ENCODE results near the gene ZNF536. TPM values are rescaled to one million over a fixed set of nuclear protein-coding genes. Genes with fewer than 3 reads are reported as not detected.

The ZNF536 gene
- total and polyA plus RNA-seq, 10 of the 15 experiments (the other 5 are each of a cell fraction or from before 2014, with no cell fraction given) = not detected

DNA sequence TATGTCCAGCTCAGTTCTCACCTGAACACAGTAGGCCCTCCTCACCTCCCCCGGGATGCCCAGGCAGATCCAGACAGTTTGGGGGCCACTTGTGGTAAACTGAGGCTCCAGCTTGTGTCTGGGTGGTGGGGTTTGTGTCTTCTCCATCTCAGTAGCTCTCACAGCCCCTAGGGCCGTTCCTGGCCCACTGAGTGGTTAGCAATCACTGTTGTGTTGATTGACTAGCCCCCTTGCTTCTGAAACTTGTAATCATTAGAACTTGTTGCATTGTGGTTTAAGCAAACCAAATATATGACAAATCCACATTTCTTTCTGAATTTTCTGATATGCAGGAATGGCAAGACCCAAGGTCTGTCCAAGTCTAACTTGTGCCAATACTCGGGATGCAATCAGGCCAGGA is 13.9 kb upstream of the ZNF536 start (continued):
- TF ChIP-seq HDAC2 (IDR thresholded peaks at IDR 0.05) = no peak
- TF ChIP-seq, protein P1, sequence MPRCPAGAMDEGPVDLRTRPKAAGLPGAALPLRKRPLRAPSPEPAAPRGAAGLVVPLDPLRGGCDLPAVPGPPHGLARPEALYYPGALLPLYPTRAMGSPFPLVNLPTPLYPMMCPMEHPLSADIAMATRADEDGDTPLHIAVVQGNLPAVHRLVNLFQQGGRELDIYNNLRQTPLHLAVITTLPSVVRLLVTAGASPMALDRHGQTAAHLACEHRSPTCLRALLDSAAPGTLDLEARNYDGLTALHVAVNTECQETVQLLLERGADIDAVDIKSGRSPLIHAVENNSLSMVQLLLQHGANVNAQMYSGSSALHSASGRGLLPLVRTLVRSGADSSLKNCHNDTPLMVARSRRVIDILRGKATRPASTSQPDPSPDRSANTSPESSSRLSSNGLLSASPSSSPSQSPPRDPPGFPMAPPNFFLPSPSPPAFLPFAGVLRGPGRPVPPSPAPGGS (IDR thresholded peaks at IDR 0.05; ENCODE audit: borderline replicate concordance, insufficient read depth, low read depth, low read length, poor library complexity, severe bottlenecking) = no peak
- TF ChIP-seq, protein P2, sequence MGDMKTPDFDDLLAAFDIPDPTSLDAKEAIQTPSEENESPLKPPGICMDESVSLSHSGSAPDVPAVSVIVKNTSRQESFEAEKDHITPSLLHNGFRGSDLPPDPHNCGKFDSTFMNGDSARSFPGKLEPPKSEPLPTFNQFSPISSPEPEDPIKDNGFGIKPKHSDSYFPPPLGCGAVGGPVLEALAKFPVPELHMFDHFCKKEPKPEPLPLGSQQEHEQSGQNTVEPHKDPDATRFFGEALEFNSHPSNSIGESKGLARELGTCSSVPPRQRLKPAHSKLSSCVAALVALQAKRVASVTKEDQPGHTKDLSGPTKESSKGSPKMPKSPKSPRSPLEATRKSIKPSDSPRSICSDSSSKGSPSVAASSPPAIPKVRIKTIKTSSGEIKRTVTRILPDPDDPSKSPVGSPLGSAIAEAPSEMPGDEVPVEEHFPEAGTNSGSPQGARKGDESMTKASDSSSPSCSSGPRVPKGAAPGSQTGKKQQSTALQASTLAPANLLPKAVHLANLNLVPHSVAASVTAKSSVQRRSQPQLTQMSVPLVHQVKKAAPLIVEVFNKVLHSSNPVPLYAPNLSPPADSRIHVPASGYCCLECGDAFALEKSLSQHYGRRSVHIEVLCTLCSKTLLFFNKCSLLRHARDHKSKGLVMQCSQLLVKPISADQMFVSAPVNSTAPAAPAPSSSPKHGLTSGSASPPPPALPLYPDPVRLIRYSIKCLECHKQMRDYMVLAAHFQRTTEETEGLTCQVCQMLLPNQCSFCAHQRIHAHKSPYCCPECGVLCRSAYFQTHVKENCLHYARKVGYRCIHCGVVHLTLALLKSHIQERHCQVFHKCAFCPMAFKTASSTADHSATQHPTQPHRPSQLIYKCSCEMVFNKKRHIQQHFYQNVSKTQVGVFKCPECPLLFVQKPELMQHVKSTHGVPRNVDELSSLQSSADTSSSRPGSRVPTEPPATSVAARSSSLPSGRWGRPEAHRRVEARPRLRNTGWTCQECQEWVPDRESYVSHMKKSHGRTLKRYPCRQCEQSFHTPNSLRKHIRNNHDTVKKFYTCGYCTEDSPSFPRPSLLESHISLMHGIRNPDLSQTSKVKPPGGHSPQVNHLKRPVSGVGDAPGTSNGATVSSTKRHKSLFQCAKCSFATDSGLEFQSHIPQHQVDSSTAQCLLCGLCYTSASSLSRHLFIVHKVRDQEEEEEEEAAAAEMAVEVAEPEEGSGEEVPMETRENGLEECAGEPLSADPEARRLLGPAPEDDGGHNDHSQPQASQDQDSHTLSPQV (IDR thresholded peaks at IDR 0.05) = no peak
- TF ChIP-seq, protein P3, sequence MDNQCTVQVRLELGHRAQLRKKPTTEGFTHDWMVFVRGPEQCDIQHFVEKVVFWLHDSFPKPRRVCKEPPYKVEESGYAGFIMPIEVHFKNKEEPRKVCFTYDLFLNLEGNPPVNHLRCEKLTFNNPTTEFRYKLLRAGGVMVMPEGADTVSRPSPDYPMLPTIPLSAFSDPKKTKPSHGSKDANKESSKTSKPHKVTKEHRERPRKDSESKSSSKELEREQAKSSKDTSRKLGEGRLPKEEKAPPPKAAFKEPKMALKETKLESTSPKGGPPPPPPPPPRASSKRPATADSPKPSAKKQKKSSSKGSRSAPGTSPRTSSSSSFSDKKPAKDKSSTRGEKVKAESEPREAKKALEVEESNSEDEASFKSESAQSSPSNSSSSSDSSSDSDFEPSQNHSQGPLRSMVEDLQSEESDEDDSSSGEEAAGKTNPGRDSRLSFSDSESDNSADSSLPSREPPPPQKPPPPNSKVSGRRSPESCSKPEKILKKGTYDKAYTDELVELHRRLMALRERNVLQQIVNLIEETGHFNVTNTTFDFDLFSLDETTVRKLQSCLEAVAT (IDR thresholded peaks at IDR 0.05) = no peak
- TF ChIP-seq JUNB (IDR thresholded peaks at IDR 0.05) = no peak
- no peak for TF ChIP-seq POLR2A (IDR thresholded peaks at IDR 0.05; ENCODE audit: low read depth, low read length)
